ENCODE results near the gene SCYGR7.

GRCh38 chr2:227703961-227704360 is 24.2 kb upstream of the SCYGR7 start:
- TF ChIP-seq POLR2A (IDR thresholded peaks at IDR 0.05) (no peak), CTCF (IDR thresholded peaks at IDR 0.05) (no peak)

Measured in vagina (tissue), 2 donors.